ENCODE data around the gene TNK1. TPM values are rescaled to one million over a fixed set of nuclear protein-coding genes. Genes with fewer than 3 reads are reported as not detected.
A peak's percentile ranks its signal among the peaks of the same experiment; 100 is the strongest.

TNK1 gene
- total and polyA plus RNA-seq, 12 donors = 1.1 to 4.4 (median 2.1) TPM

GRCh38 chr17:7403977-7404736 is 23.3 kb downstream of the TNK1 start, which contains the start of gene TMEM256:
TMEM256 (minus strand) TSS chr17:7404097; CDS start chr17:7404084, 13 bp downstream.
- intact Hi-C loops (cut with DNase I) = loop anchor here in 4 of 10 donors (1.0 to 5.0 kb wide), 4 partner anchors 10 to 97 kb away; partner anchors contain the start of genes FGF11 (in 2 of the 4), TMEM102 (in 2 of the 4), EIF5A (in 1 of the 4) and PLSCR3 (in 1 of the 4)
- H3K4me1 ChIP-seq = peaks cover 13 to 28% (median 19%) of the 10 kb centered on the region in 9 donors

DNA sequence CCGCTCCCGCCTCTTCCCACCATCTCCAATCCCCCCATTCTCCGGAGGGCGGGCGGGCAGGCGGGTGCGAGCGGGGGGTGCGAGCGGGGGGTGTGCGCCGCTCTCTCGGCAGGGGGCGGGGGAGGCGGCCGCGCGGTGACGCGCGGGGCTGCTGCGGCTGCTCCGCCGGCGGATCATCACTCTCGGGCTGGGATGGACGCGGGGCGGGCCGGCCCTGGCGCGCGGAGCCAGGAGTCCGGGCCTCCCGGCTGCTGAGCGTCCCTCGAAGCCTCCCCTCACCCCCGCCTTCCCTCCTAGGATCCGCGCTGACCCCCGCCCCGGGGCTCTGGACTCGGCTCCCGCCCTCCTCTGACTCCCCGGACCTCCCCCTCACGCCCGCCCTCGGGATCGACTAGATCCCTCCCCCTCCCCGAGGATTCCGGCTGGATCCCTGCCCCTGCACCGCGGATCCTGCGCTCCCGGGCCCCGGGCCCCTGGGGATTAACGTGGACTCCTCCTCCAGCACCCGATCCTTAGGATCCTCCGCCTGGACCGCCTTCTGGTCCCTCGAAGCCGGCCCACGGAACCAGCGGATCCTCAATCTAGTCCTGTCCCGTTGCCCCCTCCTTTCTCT is 24.0 kb downstream of the TNK1 start:
- Histone ChIP-seq H3K27ac (peak overlapping the region; percentile 65 to 96 (median 88)), H3K4me1 (peaks cover 13 to 28% (median 19%) of the 10 kb centered on the region in 9 donors), H3K27me3 (peaks cover 0 to 17% (median 0%) of the 10 kb centered on the region in 7 donors), H3K9me3 (no peaks in the 10 kb centered on the region), H3K36me3 (peaks cover 0 to 15% (median 0%) of the 10 kb centered on the region in 9 donors), H3K4me3 (peak overlapping the region; percentile 54 to 87 (median 68))
- DNase-seq = peak; percentile 61 to 73
- TF ChIP-seq, protein P1, sequence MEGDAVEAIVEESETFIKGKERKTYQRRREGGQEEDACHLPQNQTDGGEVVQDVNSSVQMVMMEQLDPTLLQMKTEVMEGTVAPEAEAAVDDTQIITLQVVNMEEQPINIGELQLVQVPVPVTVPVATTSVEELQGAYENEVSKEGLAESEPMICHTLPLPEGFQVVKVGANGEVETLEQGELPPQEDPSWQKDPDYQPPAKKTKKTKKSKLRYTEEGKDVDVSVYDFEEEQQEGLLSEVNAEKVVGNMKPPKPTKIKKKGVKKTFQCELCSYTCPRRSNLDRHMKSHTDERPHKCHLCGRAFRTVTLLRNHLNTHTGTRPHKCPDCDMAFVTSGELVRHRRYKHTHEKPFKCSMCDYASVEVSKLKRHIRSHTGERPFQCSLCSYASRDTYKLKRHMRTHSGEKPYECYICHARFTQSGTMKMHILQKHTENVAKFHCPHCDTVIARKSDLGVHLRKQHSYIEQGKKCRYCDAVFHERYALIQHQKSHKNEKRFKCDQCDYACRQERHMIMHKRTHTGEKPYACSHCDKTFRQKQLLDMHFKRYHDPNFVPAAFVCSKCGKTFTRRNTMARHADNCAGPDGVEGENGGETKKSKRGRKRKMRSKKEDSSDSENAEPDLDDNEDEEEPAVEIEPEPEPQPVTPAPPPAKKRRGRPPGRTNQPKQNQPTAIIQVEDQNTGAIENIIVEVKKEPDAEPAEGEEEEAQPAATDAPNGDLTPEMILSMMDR (IDR thresholded peaks at IDR 0.05) = peak in 2 of 9 donors; percentile 31 to 35
- ATAC-seq = peak; percentile 36 to 64 (median 48)
- intact Hi-C loops (cut with DNase I) = loop anchor here in 3 of 10 donors (1.0 to 5.0 kb wide), 3 partner anchors 11 to 98 kb away; partner anchors contain the start of genes FGF11 (in 2 of the 3), TMEM102 (in 2 of the 3), EIF5A (in 1 of the 3) and PLSCR3 (in 1 of the 3)
- 0 to 1% methylated on average over 31 to 64 of the region's 65 CpGs for WGBS, 2 donors

More at GRCh38 chr17:7403977-7404736, 23.3 kb downstream of the TNK1 start, which contains the start of gene TMEM256:
- DNase-seq = peak; percentile 97 to 99
- Histone ChIP-seq H3K27me3 (peaks cover 0 to 17% (median 0%) of the 10 kb centered on the region in 7 donors), H3K4me3 (peak within 1 kb of the TSS; percentile 54 to 87 (median 68)), H3K36me3 (peaks cover 0 to 10% (median 0%) of the 10 kb centered on the region in 9 donors), H3K27ac (peak within 1 kb of the TSS; percentile 80 to 96 (median 88)), H3K9me3 (no peaks in the 10 kb centered on the region)
- WGBS, 2 donors = 1% methylated on average over 49 of the region's 49 CpGs
- peak; percentile 91 to 97 (median 96) for ATAC-seq
- TF ChIP-seq, protein P1 (IDR thresholded peaks at IDR 0.05) = peak in 2 of 9 donors; percentile 8 to 13

DNA sequence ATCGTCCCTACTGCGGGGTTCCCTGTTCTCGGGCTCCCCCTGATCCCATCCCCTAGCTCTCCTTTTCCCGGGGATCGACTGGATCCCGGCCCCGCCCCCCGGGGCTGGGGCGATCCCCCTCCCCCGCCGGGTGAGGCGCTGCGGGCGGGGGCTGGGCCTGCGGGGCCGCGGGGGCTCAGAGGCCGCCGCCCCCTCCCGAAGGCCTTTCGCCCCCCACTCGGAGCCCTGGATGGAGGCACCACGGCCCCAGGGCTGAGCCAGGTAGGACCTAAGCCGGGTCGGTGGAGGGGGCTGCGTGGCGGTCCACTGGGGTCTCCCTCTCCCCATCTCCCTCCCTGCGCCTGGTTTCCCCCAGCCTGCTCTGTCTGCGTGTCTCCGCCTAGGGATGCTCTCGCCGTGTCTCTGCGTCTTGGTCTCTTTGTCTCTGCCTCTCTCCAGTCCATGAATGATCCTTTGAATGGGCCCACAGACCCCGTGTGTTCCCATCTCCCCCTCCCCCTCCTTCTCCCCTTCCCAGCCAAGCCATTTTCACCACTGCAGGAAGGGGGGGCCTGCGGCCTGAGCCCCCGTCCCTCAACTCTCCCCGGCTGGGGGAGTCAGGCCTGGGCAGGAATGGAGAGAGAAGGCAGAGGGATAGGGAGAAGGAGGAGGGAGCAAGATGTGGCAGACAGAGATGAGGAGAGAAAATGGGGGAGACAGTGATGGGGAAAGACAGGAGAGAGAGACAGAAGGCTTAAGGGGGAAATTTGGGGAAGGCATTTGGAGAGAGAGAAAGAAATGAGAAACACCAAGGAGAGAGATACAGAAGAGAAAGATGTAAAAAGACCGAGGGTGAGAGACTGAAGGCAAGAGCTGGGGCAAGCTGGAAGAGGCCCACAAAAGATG is 24.7 kb downstream of the TNK1 start:
- TF ChIP-seq, protein P1 (IDR thresholded peaks at IDR 0.05) = no peak
- no peak for DNase-seq

More for the DNA sequence above, 24.7 kb downstream of the TNK1 start:
- intact Hi-C loops (cut with DNase I) = no loop called here
- H3K27ac ChIP-seq = peak overlapping the region; percentile 65 to 96 (median 88)
- ATAC-seq = no peak
- H3K27me3 ChIP-seq = peaks cover 0 to 17% (median 0%) of the 10 kb centered on the region in 7 donors
- no peaks in the 10 kb centered on the region for H3K9me3 ChIP-seq
- H3K4me3 ChIP-seq = peak overlapping the region; percentile 54 to 87 (median 68)
- 7 to 14% methylated on average over 28 to 38 of the region's 38 CpGs for WGBS, 2 donors
- peaks cover 0 to 15% (median 0%) of the 10 kb centered on the region in 9 donors for H3K36me3 ChIP-seq
- peaks cover 13 to 28% (median 19%) of the 10 kb centered on the region in 9 donors for H3K4me1 ChIP-seq
